GM19455 (cell line): ENCODE data around the gene SF3A2.
"Not testable (repeated sequence)": the region's sequence is repeated elsewhere in the genome, so short reads cannot be mapped to it uniquely, and the experiment has no call there.

Experiments used
- ATAC-seq: cut with Tn5 transposase; IDR thresholded peaks from one replicate; pipeline ENCODE4 v1.9.1; 2021; ENCODE audit not compliant: unreplicated experiment

SF3A2 gene

DNA sequence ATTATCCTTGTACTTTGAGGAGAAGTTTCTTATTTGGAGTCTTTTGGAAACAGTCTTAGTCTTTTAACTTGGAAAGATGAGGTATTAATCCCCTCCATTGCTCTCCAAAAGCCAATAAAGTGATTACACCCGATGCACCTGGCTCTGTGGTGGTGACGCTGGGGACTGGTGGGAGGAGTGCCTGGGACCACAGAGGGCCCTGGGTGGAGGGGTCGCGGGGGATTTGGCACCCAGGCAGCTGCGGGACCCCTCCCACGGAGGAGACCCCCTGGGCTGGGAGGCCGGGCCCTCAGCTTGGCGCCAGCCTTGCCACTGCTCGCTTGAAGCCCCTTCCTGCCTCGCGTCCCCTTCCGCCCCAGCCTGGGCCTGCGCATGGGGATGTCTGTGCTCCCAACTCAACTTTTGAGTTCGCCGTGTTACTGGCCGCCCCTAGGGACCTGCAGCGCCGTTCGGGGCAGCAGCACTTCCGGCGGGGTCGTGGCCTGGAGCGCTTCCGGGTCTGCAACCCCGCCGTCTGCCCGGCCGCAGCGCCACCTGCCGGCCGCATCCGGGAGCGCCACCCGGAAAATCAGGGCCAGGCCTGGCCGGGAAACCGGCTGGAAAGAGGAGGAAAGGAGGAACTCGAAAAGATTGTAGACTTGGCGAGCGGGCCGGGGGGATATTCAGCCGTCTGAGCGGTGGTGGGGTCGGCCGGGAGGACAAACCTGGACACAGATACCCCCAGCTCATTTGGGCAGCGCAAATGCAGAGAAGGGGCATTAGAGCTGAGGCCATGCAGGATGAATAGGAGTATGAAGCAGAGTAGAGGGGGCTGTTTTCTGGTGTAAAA lies 36.9 kb downstream of the SF3A2 start:
- no peak for ATAC-seq

DNA sequence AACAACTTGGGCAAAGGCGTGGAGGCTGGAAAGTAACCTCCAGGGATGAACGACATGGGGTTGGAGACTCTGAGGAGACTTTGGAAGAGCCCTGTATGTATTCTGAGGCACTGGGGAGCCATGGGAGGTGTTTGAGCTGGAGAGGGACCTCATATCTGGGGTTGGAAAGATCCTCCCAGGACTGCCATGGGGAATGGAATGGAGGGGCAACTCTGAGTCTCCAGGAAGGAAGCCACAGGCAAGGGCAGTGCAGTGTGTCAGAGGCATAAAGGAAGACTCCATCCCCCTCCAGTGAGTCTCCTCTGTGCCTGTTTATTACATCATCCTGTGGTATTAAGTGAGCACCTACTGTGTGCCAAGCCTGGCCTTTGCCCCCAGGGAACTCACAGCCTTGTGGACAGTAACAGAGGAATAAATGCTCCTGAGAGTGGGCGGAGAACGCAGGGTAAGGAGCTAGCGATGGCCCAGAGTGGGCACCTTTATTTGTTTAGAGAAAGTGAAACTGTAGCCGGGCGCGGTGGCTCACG lies 37.6 kb downstream of the SF3A2 start:
- ATAC-seq = no peak

DNA sequence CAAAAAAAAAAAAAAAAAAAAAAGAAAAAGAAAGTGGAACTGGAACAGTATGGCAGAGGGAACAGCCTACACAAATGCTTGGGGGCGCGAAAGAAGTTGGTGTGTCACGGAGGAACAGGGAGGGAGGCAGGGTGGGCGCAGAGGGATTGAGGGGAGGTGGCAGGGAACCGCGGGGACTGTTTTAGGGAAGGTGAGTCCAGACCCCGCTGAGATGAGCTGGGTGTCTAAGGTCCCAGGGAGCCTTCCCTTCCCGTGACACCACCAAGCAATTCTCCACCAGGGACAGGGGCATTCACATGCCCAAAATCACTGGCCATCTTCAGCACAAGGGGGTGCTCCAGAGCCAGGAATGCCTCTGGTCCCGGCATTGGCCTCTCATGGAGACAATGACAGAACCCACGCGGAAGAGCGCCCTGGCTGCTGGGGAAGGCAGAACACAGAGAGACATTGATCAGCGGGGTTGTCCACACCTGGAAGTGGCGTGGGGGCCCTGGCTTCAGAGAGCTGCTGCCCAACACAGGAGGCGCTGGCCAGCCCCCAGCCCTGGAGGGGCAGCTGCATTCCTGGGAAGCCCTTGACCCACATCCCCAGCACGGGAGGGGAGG lies 38.4 kb downstream of the SF3A2 start:
- ATAC-seq = no peak

DNA sequence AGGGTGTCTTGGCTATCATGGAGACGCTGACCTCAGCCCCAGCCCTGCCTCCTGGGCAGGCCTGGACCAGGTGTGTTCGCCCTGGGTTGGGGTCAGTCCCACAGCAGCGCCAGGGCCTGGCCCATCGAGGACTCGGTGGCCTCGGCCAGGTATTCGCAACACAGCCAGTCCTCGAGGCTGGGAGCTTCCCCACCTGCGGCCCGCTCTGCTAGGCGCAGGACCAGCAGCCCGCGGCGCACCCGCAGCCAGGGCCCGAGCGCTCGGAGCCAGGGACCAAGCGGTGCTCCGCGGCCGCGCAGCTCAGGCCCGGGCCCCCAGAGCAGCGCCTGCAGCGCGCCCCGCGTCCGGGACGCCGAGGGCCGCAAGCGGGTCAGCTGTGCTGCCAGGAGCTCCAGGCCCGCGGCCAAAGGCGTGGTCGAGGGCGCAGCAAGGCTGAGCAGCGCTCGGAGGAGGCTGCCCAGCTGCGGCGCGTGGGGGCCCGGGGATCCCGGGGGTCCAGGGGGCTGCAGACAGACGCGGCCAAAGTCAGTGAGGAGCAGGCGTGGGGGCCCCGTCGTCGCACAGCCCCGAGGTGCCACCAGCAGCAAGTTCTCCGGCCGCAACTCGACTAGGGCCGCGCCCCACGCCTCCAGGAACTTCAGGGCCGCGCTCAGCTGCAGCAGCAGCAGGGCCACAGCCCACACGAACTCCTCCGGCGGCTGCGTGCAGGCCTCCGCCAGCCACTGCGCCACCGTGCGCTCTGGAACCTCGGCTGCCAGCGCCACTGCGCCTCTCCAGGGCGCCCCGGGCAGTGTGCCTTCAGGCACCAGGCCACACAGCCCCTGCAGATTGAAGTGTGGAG lies 39.2 kb downstream of the SF3A2 start:
- no peak for ATAC-seq

DNA sequence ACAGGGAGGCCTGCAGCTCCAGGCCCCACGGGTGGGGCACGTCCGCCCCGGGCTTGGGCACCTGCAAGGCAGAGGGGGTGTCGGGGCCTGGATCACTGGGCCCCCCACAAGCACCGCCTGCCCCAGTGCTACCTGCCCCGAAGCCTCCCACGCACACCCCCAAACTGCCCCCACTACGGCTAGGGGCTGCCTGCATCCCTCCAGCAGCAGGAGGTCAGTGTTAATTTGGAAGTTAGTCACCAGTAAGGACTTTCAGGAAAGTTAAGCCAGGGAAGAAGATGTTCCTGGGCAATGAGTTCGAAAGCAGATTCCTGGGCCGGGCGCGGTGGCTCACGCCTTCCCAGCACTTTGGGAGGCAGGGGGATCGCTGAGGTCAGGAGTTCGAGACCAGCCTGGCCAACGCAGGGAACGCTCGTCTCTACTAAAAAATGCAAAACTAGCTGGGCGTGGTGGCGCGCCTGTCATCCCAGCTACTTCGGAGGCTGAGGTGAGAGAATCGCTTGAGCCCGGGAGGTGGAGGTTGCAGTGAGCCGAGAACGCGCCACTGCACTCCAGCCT lies 39.9 kb downstream of the SF3A2 start:
- ATAC-seq = no peak

DNA sequence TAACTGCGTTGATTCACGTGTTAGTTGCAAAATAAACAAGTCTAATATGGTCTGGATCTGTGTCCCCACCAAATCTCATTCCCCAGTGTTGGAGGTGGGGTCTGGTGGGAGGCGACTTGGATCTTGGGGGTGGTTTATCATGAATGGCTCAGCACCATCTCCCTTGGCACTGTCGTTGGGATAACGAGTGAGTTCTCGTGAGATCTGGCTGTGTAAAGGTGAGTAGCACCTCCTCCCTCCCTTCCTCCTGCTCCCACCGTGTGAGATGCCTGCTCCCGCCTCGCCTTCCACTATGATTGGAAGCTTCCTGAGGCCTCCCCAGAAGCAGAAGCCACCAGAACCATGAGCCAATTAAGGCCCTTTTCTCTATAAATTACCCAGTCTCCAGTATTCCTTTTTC lies 40.5 kb downstream of the SF3A2 start:
- no peak for ATAC-seq

DNA sequence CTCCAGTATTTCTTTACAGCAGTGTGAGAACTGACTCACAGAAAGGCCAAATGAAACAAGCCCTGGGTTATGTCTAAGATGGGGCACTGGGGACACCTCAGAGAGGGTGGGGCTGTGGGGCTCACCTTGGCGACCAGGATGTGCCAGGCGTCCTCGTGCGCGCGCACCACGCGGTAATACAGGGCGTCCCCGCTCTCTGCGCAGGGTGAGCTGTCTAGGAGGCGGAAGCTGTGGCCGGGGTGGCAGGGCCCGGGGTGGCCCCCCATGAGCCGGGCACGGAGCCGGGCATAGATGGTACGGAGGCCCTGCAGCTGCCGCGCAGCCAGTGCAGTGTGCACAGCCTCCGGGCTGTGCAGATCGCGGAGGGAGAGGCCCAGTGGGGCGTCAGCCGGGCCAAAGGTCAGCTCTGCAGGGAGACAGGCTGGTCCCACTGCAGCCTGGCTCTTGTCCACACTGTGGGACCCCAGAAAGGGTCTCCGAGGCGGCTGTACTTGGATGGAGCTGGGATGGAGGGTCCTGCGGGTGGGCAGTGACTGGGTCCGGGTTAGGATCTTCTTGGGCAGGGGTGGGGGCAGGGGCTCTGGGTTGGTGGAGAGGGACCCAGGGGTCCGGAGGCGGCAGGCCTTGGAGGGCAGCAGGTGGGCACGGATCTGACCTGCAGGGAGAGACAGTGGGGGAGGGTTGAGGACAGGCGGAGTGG lies 42.0 kb downstream of the SF3A2 start:
- no peak for ATAC-seq

DNA sequence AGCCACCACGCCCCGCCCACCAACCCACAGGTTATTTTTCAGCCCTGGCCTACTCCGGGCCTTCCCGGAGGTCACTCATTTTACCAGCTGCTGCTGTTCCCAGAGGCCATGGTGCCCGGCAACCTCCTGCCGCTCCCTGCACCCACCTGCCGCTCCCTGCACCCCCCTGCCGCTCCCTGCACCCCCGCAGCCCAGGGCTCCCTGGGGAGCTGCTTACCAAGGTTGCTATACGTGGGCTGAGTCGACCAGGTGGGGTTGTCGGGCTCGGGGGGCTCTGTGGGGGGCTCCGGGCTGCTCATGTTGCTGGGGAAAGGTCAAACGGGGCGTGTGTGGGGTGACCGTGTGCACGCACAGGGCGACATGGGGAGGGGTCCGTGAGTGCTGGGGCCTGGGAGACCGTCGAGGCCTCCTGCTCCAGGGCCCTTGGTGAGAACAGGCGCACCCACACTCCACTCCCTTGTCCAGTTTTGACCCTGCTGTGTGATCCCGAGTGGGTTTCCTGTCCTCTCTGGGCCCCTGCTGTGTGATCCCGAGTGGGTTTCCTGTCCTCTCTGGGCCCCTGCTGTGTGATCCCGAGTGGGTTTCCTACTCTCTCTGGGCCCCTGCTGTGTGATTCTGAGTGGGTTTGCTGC lies 44.1 kb downstream of the SF3A2 start:
- ATAC-seq = no peak

DNA sequence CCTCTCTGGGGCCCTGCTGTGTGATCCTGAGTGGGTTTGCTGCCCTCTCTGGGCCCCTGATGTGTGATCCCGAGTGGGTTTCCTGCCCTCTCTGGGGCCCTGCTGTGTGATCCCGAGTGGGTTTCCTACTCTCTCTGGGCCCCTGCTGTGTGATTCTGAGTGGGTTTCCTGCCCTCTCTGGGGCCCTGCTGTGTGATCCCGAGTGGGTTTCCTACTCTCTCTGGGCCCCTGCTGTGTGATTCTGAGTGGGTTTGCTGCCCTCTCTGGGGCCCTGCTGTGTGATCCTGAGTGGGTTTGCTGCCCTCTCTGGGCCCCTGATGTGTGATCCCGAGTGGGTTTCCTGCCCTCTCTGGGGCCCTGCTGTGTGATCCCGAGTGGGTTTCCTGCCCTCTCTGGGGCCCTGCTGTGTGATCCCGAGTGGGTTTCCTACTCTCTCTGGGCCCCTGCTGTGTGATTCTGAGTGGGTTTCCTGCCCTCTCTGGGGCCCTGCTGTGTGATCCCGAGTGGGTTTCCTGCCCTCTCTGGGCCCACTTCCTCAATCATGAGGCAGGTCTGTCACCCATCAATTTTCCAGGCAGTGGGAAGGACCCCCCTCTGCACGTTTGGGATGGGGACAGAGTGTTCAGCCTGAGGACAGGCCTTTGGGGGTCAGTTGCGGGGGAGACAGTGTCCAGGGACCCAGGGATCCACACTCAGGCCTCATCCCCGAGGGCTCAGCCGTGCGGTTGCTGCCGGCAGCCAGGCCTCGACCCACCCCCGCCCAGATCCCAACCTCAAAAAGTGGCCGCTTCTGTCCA lies 44.8 kb downstream of the SF3A2 start:
- ATAC-seq = not testable (repeated sequence)

DNA sequence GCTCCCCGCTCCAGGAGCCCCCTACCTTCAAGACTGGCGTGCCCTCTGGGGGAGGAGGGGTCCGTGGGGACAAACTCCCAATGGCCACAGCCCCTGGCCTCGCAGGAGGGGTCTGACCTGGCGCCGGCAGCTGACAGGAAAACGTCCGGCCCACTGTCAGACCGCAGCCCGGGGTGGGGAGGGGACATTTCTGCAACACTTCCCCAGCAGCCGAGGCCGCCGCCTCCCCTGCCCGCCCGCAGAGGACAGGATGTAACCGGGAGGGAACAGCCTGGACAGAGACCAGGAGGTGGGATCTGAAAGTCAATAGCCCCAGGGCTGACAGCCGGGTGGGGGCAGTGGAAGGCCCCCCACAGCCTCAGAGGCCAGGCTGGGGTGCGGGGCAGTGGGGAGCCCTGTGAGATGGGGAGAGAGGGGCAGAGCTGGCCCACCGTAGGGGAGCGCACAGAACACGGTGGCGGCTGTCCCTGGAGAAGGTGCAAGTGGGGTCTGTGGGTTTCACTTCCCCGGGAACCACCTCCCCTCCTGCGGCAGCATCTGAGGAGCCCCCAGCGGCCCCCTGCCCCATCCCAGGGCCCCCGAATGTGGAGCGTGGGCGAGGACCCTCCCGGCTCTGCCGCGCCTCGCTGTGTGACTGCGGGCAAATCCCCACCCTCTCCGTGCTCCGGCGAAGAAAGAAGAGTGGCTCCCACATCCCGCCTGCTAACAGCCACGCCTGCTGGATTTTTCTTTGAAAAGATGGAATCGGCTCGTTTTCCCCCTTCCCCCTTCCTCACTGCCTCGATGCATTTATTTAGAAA lies 45.6 kb downstream of the SF3A2 start, which contains the start of gene PEAK3:
Gene PEAK3, minus strand, starts transcription at position 114 of the 800 bp plus-strand sequence. CDS start 1,244 bp downstream, outside the sequence.
- ATAC-seq = no peak

DNA sequence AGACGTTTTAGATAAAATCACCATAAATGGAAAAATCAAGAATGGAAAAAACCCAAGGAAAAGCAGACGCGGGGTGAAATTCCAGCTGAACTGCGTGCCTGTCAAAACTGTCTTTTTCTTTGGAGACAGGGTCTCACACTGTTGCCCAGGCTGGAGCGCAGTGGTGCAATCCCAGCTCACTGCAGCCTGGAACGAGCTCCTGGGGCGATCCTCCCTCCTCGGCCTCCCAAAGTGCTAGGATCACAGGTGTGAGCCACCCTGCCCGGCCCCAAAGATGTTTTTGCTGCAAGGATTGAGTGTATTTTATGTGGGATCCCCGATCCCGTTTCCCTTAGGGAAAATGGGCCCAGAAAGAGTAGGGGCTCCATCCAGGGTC lies 46.2 kb downstream of the SF3A2 start:
- no peak for ATAC-seq

DNA sequence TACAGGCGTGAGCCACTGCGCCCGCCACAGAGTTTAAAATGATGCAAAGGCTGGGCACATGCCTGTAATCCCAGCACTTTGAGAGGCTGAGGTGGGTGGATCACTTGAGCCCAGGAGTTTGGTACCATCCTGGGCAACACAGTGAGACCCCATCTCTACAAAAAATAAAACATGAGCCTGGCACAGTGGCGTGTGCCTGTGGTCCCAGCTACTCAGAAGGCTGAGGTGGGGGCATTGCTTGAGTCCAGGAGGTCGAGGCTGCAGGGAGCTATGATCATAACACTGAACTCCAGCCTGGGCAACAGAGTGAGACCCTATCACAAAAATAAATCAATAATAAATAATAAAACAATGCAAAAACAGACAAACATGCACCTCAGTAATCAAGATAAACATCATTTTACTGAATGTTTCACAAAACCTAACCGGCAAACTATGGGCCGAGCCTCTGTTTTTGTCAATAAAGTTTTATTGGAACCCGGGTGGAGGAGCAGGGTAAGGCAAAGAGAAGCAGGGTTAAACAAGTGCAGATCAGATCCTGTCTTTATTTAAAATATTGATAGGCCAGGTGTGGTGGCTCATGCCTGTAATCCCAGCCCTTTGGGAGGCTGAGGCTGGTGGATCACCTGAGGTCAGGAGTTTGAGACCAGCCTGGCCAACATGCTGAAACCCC lies 47.3 kb downstream of the SF3A2 start:
- no peak for ATAC-seq

DNA sequence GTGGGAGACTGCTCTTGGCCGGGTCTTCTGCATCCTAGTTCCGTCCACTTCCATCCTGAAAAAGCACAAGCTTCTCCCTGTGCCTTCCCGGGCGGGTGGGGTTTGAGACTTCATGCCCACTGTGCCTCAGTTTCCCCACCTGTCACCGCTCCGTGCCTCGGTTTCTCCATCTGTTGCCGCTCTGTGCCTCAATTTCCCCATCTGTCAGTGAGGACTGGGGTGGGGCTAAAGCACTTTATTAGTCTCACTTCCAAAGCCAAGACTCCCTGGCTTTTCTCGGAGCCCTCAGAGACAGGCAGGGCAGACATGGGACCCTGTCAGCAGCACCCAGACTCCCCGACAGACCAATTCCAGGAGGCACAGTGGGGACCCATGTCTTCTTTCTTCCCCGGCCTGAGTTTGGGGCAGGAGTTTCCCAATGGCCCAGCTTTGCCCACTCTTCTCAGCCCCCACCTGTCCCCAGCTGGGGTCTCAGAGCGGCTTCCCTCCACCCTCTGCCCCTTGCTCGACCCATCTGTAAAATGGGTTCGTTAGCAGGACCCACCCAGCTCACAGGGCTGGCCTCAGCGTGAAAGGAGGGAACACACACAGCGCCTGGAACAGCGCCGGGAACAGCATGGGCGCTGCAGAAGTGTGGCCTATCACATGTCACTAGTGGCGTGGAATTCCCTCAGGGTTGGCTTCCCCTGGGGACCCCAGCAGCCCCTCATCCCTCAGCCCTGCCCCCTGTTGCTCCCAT lies 49.9 kb downstream of the SF3A2 start:
- ATAC-seq = no peak

DNA sequence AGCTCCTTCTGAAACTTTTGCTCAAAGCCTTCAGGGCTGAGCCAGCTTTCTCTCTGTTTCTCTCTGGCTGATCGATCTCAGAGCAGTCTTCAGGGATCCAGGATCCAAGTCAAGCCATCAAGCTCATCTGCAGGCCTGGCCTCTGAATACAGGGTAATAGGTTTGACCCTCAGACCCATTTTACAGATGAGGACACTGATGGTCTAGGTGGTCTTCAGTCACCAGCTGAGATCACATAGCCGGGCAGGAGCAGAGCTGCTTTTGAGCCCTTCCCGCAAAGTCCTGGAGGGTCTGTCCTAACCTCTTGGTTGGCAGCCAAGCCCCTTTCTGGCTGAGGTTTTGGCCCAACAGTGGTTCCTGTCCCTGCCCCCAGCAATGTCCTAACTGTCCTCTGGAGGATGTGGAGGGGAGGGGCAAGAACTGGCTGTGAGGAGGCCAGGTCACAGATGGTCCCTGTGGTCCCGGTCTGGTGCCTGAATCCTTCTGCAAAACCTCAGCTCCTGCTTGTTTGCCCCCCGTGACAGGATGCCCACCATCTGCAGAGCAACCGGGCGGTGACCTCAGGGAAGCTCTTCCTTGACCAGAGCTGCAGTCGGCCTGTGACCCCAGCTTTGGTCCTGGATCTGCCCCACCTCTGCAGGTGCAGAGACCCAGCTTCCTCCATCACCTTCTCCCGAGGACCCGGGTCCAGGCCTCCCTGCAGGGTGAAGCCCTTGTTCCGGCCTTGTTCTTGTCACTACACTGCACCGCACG lies 51.1 kb downstream of the SF3A2 start:
- no peak for ATAC-seq

DNA sequence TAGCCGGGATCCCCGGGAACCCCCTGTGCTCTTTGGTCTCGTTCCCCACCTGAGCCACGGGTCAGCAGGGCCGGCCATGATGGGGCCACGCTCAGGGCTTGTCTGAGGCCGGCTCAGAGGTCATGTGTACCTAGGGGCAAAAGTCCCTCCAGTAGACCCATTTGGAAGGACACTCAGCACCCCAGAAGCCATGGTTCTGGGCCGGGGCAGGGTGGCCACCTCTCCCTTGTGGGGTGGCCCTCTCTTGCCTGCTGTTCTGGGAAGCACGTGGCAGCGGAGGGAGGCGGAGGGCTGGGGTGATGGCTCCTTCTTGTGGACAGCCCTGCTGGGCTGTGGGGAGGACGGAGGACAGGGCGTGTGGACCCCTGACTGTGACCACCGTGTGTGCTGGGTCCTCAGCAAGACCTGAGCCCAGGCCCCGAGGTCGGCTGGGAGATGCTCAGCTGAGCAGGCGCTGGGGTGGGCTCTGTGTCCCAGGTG lies 51.8 kb downstream of the SF3A2 start:
- ATAC-seq = no peak
